UCSD-AML1 (cell line): ENCODE data around the gene KDM1A.
A peak's percentile ranks its signal among the peaks of the same experiment; 100 is the strongest.
"Not testable (repeated sequence)": the region's sequence is repeated elsewhere in the genome, so short reads cannot be mapped to it uniquely, and the experiment has no call there.

Experiments used
- DNase-seq: peaks from one replicate; lab custom pipeline; 2025; ENCODE audit not compliant: unreplicated experiment; lab: John Stamatoyannopoulos, UW

KDM1A gene

GRCh38 chr1:23010025-23010424, 9.2 kb upstream of the KDM1A start:
- DNase-seq = not testable (repeated sequence)

- DNase-seq = no peak
Observed at GRCh38 chr1:23013657-23014056, 5.6 kb upstream of the KDM1A start.

GRCh38 chr1:23018661-23019093, 591 bp upstream of the KDM1A start:
- DNase-seq = no peak

- DNase-seq = peak; percentile 58
Observed at GRCh38 chr1:23019863-23020625, 776 bp downstream of the KDM1A start.

- DNase-seq = no peak
Observed at GRCh38 chr1:23020706-23021405, 1.6 kb downstream of the KDM1A start.

GRCh38 chr1:23021834-23022233, 2.6 kb downstream of the KDM1A start:
- no peak for DNase-seq

- no peak for DNase-seq
Observed at GRCh38 chr1:23023174-23023845, 4.0 kb downstream of the KDM1A start.

GRCh38 chr1:23026568-23026967, 7.3 kb downstream of the KDM1A start:
- DNase-seq = no peak

GRCh38 chr1:23027352-23027907, 8.2 kb downstream of the KDM1A start:
- no peak for DNase-seq

GRCh38 chr1:23029337-23029736, 10.1 kb downstream of the KDM1A start:
- DNase-seq = no peak

- DNase-seq = no peak
Observed at GRCh38 chr1:23035823-23036452, 16.7 kb downstream of the KDM1A start.

- no peak for DNase-seq
Observed at GRCh38 chr1:23037081-23037740, 17.9 kb downstream of the KDM1A start.

- no peak for DNase-seq
Observed at GRCh38 chr1:23039308-23039826, 20.1 kb downstream of the KDM1A start.

- no peak for DNase-seq
Observed at GRCh38 chr1:23040509-23040908, 21.2 kb downstream of the KDM1A start.

GRCh38 chr1:23044035-23044434, 24.8 kb downstream of the KDM1A start:
- DNase-seq = no peak

- DNase-seq = no peak
Observed at GRCh38 chr1:23050201-23050600, 30.9 kb downstream of the KDM1A start.

GRCh38 chr1:23051290-23051909, 32.1 kb downstream of the KDM1A start:
- no peak for DNase-seq

GRCh38 chr1:23057301-23057700, 38.0 kb downstream of the KDM1A start:
- no peak for DNase-seq

- DNase-seq = no peak
Observed at GRCh38 chr1:23062271-23062670, 43.0 kb downstream of the KDM1A start.

GRCh38 chr1:23065385-23065784, 46.1 kb downstream of the KDM1A start:
- DNase-seq = no peak
